ENCODE data around the gene DLG2.

Gene DLG2

GRCh38 chr11:84270466-84270865, 1356.7 kb downstream of the DLG2 start:
- DNase-seq (ENCODE audit: low read depth in 2 of 2): no peak

GRCh38 chr11:84264066-84264465, 1363.1 kb downstream of the DLG2 start:
- no peak for DNase-seq (ENCODE audit: low read depth in 2 of 2)

GRCh38 chr11:84261707-84262106, 1365.4 kb downstream of the DLG2 start:
- DNase-seq (ENCODE audit: low read depth in 2 of 2): no peak

- DNase-seq (ENCODE audit: low read depth in 2 of 2): no peak
These were observed 1366.3 kb downstream of the DLG2 start for GRCh38 chr11:84260862-84261261.

GRCh38 chr11:84256618-84257017, 1370.5 kb downstream of the DLG2 start:
- DNase-seq (ENCODE audit: low read depth in 2 of 2): no peak

GRCh38 chr11:84255483-84255882, 1371.7 kb downstream of the DLG2 start:
- no peak for DNase-seq (ENCODE audit: low read depth in 2 of 2)

GRCh38 chr11:84250834-84251613, 1376.1 kb downstream of the DLG2 start:
- no peak for DNase-seq (ENCODE audit: low read depth in 2 of 2)

- no peak for DNase-seq (ENCODE audit: low read depth in 2 of 2)
These were observed 1377.6 kb downstream of the DLG2 start for GRCh38 chr11:84249344-84250135.

GRCh38 chr11:84247926-84248325, 1379.2 kb downstream of the DLG2 start:
- DNase-seq (ENCODE audit: low read depth in 2 of 2): no peak

GRCh38 chr11:84247129-84247528, 1380.0 kb downstream of the DLG2 start:
- DNase-seq (ENCODE audit: low read depth in 2 of 2): no peak

- DNase-seq (ENCODE audit: low read depth in 2 of 2): no peak
These were observed 1383.4 kb downstream of the DLG2 start for GRCh38 chr11:84243629-84244263.

GRCh38 chr11:84241343-84242131, 1385.6 kb downstream of the DLG2 start:
- no peak for DNase-seq (ENCODE audit: low read depth in 2 of 2)

- DNase-seq (ENCODE audit: low read depth in 2 of 2): no peak
These were observed 1386.3 kb downstream of the DLG2 start for GRCh38 chr11:84240847-84241246.

GRCh38 chr11:84236436-84236835, 1390.7 kb downstream of the DLG2 start:
- DNase-seq (ENCODE audit: low read depth in 2 of 2): no peak

GRCh38 chr11:84234462-84235202, 1392.5 kb downstream of the DLG2 start:
- DNase-seq (ENCODE audit: low read depth in 2 of 2): no peak

- DNase-seq (ENCODE audit: low read depth in 2 of 2): no peak
These were observed 1393.1 kb downstream of the DLG2 start for GRCh38 chr11:84234011-84234410.

- DNase-seq (ENCODE audit: low read depth in 2 of 2): no peak
These were observed 1394.6 kb downstream of the DLG2 start for GRCh38 chr11:84232511-84232910.

- no peak for DNase-seq (ENCODE audit: low read depth in 2 of 2)
These were observed 1396.7 kb downstream of the DLG2 start for GRCh38 chr11:84230402-84230801.

- DNase-seq (ENCODE audit: low read depth in 2 of 2): no peak
These were observed 1399.0 kb downstream of the DLG2 start for GRCh38 chr11:84227970-84228665.

- no peak for DNase-seq (ENCODE audit: low read depth in 2 of 2)
These were observed 1403.1 kb downstream of the DLG2 start for GRCh38 chr11:84224042-84224441.

All from activated CD4-positive, alpha-beta T cell treated with anti-CD3 and anti-CD28 coated beads for 24 hours (primary cell).